HEK293 (cell line): ENCODE data around the gene FADD.

Experiments used
- CTCF ChIA-PET: fragments of 350-600 bp; formaldehyde crosslinking; extraction: SDS; loops from one replicate; lab custom pipeline; 2021; ENCODE audit warnings: antibody characterized with exemption; lab: Yijun Ruan, JAX
- POLR2A ChIA-PET: fragments of 300-600 bp; formaldehyde crosslinking; extraction: SDS; loops from one replicate; lab custom pipeline; 2020; ENCODE audit warnings: antibody characterized with exemption, inconsistent platforms; lab: Yijun Ruan, JAX
- H3K27ac ChIP-seq: fragments of 200-500 bp; sonication (Bioruptor generic); 2 replicates; pipeline ENCODE4 v1.5.1; 2014; ENCODE audit warnings: low read depth, low read length, control low read depth, inconsistent platforms; ENCODE audit errors: extremely low read depth
- H3K36me3 ChIP-seq, 2 experiments: fragments of 200-500 bp in 1 of 2; sonication (Bioruptor generic) in 1 of 2; 1 replicate in 1 of 2; 2 replicates in 1 of 2; pipeline ENCODE4 v1.5.1; 2014 to 2017; ENCODE audit warnings: inconsistent platforms in 2 of 2, low read length in 2 of 2; ENCODE audit not compliant: control insufficient read depth in 2 of 2, insufficient read depth in 1 of 2
- H3K4me1 ChIP-seq: fragments of 200-500 bp; sonication (Bioruptor generic); 2 replicates; pipeline ENCODE4 v1.5.1; 2014; ENCODE audit warnings: mild to moderate bottlenecking, low read length, inconsistent platforms; ENCODE audit not compliant: control insufficient read depth, insufficient read depth
- H3K4me3 ChIP-seq: 2 replicates; pipeline ENCODE4 v1.5.1; 2011; ENCODE audit warnings: low read depth, mild to moderate bottlenecking, control low read depth, low read length, moderate library complexity
- H3K9me3 ChIP-seq: fragments of 200-500 bp; sonication (Bioruptor generic); 2 replicates; pipeline ENCODE4 v1.5.1; 2014; ENCODE audit warnings: low read depth, low read length, inconsistent platforms; ENCODE audit not compliant: control insufficient read depth, insufficient read depth
- BCL11A ChIP-seq: fragments of 450-650 bp; formaldehyde crosslinking; IDR thresholded peaks from 2 replicates; pipeline ENCODE4 v1.5.1; 2016; ENCODE audit warnings: low read depth, missing biosample characterization, missing genetic modification characterization
- KLF1 ChIP-seq: fragments of 450-650 bp; formaldehyde crosslinking; IDR thresholded peaks from 2 replicates; pipeline ENCODE4 v1.5.1; 2016; ENCODE audit warnings: missing biosample characterization, missing genetic modification characterization
- KLF16 ChIP-seq: fragments of 450-650 bp; formaldehyde crosslinking; IDR thresholded peaks from 2 replicates; pipeline ENCODE4 v1.5.1; 2017; ENCODE audit warnings: missing biosample characterization, missing genetic modification characterization
- OSR2 ChIP-seq: fragments of 450-650 bp; formaldehyde crosslinking; IDR thresholded peaks from 2 replicates; pipeline ENCODE4 v1.5.1; 2016; ENCODE audit warnings: missing biosample characterization, missing genetic modification characterization
- SETDB1 ChIP-seq: IDR thresholded peaks from one replicate; pipeline ENCODE4 v1.6.1; 2017; ENCODE audit warnings: mild to moderate bottlenecking, low read length, moderate library complexity, mixed read lengths; ENCODE audit not compliant: insufficient read length
- ZFP37 ChIP-seq: fragments of 450-650 bp; formaldehyde crosslinking; IDR thresholded peaks from 2 replicates; pipeline ENCODE4 v1.5.1; 2016; ENCODE audit warnings: missing biosample characterization, missing genetic modification characterization
- ZNF112 ChIP-seq: fragments of 450-650 bp; formaldehyde crosslinking; IDR thresholded peaks from 2 replicates; pipeline ENCODE4 v1.5.0; 2017; ENCODE audit warnings: missing biosample characterization, missing genetic modification characterization
- ZNF354C ChIP-seq: fragments of 450-650 bp; formaldehyde crosslinking; IDR thresholded peaks from 2 replicates; pipeline ENCODE4 v1.5.1; 2016; ENCODE audit warnings: missing biosample characterization, missing genetic modification characterization, low read depth, borderline replicate concordance
- ZNF664 ChIP-seq: fragments of 450-650 bp; formaldehyde crosslinking; IDR thresholded peaks from 2 replicates; pipeline ENCODE4 v1.5.1; 2016; ENCODE audit warnings: missing biosample characterization, missing genetic modification characterization
- ZNF785 ChIP-seq: fragments of 450-650 bp; formaldehyde crosslinking; IDR thresholded peaks from 2 replicates; pipeline ENCODE4 v1.5.1; 2016; ENCODE audit warnings: missing biosample characterization, missing genetic modification characterization
- TF ChIP-seq, protein P1 (sequence below): fragments of 450-650 bp; formaldehyde crosslinking; IDR thresholded peaks from 2 replicates; pipeline ENCODE4 v1.5.1; 2016; ENCODE audit warnings: missing biosample characterization, missing genetic modification characterization
- TF ChIP-seq, protein P2 (sequence below): fragments of 450-650 bp; formaldehyde crosslinking; IDR thresholded peaks from 2 replicates; pipeline ENCODE4 v1.5.1; 2016; ENCODE audit warnings: missing biosample characterization, missing genetic modification characterization
- TF ChIP-seq, protein P3 (sequence below): fragments of 450-650 bp; formaldehyde crosslinking; conservative IDR thresholded peaks from 2 replicates; pipeline ENCODE4 v1.5.1; 2016; ENCODE audit warnings: low read depth, missing biosample characterization, missing genetic modification characterization
- TF ChIP-seq, protein P4 (sequence below): fragments of 450-650 bp; formaldehyde crosslinking; IDR thresholded peaks from 2 replicates; pipeline ENCODE4 v1.5.1; 2016; ENCODE audit warnings: missing biosample characterization, missing genetic modification characterization
- TF ChIP-seq, protein P5 (sequence below): fragments of 450-650 bp; formaldehyde crosslinking; IDR thresholded peaks from 2 replicates; pipeline ENCODE4 v1.5.1; 2016; ENCODE audit warnings: missing biosample characterization, missing genetic modification characterization

The FADD gene

DNA sequence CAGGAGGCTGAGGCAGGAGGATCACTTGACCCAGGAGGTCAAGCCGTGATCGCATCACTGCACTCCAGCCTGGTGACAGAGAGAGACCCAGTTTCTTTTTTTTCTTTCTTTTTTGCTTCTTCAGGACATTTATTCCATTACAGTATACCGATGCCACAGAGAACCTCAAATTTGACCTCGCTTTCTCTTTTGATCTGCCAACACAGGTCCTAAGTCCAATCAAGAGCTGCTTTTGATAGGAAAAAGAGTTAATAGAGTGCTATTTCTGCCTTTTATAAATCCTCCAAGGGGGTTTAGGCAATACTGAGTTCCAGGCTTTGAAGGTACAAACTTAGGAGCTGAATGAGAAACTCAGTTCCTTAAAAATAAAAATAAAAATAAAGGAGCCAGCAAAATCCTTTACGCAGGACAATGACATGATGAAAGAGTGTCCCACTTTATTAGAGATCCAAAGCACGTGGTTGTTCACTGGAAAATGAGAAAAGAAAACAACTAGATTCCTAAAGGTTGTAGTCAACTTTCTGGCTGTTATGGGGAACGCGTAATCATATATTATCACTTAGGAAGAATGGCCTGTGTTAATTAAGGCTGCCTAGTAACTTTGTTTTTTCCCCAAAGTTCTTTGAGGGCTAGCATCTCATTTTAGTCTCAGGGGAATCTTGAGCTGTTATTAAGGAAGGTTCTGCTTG, 27.2 kb downstream of the FADD start (continued):
- TF ChIP-seq, protein P1, sequence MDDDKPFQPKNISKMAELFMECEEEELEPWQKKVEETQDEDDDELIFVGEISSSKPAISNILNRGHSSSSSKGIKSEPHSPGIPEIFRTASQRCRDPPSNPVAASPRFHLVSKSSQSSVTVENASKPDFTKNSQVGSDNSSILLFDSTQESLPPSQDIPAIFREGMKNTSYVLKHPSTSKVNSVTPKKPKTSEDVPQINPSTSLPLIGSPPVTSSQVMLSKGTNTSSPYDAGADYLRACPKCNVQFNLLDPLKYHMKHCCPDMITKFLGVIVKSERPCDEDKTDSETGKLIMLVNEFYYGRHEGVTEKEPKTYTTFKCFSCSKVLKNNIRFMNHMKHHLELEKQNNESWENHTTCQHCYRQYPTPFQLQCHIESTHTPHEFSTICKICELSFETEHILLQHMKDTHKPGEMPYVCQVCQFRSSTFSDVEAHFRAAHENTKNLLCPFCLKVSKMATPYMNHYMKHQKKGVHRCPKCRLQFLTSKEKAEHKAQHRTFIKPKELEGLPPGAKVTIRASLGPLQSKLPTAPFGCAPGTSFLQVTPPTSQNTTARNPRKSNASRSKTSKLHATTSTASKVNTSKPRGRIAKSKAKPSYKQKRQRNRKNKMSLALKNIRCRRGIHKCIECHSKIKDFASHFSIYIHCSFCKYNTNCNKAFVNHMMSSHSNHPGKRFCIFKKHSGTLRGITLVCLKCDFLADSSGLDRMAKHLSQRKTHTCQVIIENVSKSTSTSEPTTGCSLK (tag by site-specific recombination) = no peak

DNA sequence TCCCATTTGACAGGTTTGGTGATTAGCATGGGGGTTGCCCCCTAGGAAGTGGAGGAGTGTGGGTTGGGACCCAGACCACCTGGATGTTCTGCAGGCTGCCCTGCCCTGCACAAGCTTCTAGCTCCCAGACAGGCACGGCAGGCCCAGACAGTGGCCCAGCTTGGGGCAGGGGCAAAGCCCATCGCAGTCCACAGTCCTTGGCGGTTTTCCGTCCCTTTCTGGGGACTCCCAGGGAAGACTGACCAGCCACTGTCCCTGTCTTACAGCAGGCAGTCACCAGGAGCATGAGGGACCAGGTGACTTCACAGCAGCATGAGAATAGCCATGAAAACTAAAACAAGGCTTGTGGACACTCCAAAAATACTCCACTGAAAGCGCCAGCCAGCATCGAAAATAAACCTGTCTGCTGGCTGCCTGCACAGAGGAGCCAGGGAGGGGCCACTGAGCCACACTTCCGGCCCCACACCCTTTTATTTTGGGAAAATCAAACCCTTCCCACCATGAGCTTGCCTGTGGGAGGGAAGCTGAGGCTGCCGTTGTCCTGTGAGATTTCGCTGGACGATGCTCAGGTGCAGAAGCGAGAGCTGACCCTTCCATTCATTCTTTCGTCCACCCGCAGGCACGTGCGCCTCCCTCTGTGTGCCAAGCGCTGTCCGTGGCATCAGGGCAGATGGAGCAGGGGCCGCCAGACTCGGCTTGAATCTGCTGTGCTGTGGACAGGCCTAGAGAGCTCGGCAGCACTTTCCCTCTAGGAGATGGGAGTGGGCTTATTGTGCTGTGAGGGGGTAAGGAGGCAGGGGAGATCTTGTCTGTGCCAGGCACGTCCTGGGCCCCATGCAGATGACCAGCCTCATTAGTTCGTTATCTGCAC, 28.0 kb downstream of the FADD start:
- no peak overlapping the region for H3K27ac ChIP-seq
- no peak overlapping the region for H3K4me3 ChIP-seq
- TF ChIP-seq KLF16 (tag by site-specific recombination) (no peak), ZNF354C (tag by site-specific recombination) (no peak), ZNF112 (tag by site-specific recombination) (no peak), ZNF785 (no peak), ZNF664 (tag by site-specific recombination) (no peak), KLF1 (no peak), OSR2 (tag by site-specific recombination) (no peak), ZFP37 (no peak), BCL11A (tag by site-specific recombination) (no peak)
- TF ChIP-seq, protein P2, sequence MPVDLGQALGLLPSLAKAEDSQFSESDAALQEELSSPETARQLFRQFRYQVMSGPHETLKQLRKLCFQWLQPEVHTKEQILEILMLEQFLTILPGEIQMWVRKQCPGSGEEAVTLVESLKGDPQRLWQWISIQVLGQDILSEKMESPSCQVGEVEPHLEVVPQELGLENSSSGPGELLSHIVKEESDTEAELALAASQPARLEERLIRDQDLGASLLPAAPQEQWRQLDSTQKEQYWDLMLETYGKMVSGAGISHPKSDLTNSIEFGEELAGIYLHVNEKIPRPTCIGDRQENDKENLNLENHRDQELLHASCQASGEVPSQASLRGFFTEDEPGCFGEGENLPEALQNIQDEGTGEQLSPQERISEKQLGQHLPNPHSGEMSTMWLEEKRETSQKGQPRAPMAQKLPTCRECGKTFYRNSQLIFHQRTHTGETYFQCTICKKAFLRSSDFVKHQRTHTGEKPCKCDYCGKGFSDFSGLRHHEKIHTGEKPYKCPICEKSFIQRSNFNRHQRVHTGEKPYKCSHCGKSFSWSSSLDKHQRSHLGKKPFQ (tag by site-specific recombination) = no peak
- TF ChIP-seq, protein P3, sequence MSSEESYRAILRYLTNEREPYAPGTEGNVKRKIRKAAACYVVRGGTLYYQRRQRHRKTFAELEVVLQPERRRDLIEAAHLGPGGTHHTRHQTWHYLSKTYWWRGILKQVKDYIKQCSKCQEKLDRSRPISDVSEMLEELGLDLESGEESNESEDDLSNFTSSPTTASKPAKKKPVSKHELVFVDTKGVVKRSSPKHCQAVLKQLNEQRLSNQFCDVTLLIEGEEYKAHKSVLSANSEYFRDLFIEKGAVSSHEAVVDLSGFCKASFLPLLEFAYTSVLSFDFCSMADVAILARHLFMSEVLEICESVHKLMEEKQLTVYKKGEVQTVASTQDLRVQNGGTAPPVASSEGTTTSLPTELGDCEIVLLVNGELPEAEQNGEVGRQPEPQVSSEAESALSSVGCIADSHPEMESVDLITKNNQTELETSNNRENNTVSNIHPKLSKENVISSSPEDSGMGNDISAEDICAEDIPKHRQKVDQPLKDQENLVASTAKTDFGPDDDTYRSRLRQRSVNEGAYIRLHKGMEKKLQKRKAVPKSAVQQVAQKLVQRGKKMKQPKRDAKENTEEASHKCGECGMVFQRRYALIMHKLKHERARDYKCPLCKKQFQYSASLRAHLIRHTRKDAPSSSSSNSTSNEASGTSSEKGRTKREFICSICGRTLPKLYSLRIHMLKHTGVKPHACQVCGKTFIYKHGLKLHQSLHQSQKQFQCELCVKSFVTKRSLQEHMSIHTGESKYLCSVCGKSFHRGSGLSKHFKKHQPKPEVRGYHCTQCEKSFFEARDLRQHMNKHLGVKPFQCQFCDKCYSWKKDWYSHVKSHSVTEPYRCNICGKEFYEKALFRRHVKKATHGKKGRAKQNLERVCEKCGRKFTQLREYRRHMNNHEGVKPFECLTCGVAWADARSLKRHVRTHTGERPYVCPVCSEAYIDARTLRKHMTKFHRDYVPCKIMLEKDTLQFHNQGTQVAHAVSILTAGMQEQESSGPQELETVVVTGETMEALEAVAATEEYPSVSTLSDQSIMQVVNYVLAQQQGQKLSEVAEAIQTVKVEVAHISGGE (tag by site-specific recombination) = no peak
- ChIA-PET CTCF (no interaction called here), POLR2A (no interaction called here)
- H3K9me3 ChIP-seq = no peaks in the 10 kb centered on the region
- no peaks in the 10 kb centered on the region for H3K36me3 ChIP-seq
- no peaks in the 10 kb centered on the region for H3K4me1 ChIP-seq

DNA sequence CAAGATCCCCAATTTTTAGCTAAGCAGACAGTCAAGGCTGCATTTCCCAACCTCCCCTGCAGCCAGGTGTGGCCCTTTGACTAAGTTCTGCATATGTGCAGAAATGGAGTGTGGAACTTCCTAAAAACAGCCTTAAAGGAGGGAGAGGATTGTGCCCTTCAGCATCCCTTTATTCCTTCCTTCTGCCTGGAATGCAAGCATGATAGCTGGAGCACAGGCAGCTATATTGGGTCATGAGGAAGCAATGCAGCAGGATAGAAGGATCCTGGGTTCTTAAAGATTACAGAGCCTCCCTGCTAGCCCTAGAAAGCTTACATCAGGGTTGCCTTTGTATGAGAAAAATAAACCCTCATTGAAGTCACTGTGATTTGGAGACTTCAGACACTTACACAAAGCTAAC, 29.9 kb downstream of the FADD start:
- no peaks in the 10 kb centered on the region for H3K4me1 ChIP-seq
- no peak overlapping the region for H3K27ac ChIP-seq
- ChIA-PET POLR2A (no interaction called here), CTCF (interaction anchor here (0.6 kb wide), 1 partner anchor 160 kb away, joined by 3 read pairs; no protein-coding TSS in a partner anchor)
- no peak overlapping the region for H3K4me3 ChIP-seq
- no peaks in the 10 kb centered on the region for H3K9me3 ChIP-seq
- TF ChIP-seq, protein P4, sequence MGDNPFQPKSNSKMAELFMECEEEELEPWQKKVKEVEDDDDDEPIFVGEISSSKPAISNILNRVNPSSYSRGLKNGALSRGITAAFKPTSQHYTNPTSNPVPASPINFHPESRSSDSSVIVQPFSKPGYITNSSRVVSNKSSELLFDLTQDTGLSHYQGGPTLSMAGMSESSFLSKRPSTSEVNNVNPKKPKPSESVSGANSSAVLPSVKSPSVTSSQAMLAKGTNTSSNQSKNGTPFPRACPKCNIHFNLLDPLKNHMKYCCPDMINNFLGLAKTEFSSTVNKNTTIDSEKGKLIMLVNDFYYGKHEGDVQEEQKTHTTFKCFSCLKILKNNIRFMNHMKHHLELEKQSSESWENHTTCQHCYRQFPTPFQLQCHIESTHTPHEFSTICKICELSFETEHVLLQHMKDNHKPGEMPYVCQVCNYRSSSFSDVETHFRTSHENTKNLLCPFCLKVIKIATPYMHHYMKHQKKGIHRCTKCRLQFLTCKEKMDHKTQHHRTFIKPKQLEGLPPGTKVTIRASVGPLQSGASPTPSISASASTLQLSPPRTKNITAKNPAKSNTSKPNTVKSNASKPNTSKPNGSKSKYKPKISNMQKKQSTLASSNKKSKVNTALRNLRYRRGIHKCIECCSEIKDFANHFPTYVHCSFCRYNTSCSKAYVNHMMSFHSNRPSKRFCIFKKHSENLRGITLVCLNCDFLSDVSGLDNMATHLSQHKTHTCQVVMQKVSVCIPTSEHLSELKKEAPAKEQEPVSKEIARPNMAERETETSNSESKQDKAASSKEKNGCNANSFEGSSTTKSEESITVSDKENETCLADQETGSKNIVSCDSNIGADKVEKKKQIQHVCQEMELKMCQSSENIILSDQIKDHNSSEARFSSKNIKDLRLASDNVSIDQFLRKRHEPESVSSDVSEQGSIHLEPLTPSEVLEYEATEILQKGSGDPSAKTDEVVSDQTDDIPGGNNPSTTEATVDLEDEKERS (tag by site-specific recombination) = 0 out of 2 replicates have a peak, but pooled peaks have one; percentile 20
- TF ChIP-seq, protein P5, sequence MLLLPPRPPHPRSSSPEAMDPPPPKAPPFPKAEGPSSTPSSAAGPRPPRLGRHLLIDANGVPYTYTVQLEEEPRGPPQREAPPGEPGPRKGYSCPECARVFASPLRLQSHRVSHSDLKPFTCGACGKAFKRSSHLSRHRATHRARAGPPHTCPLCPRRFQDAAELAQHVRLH = 0 out of 2 replicates have a peak, but pooled peaks have one; percentile 49
- peak; percentile 63 for TF ChIP-seq SETDB1
- TF ChIP-seq, protein P1 (tag by site-specific recombination) = no peak
- no peaks in the 10 kb centered on the region for H3K36me3 ChIP-seq
